Skeletal muscle tissue (tissue), 4 donors: Measurements from ENCODE around the gene PRTFDC1. TPM values are rescaled to one million over a fixed set of nuclear protein-coding genes. Genes with fewer than 3 reads are reported as not detected.

Experiments used
- H3K27ac ChIP-seq: one replicate; pipeline ENCODE4 v1.7.0; 2013; ENCODE audit warnings: mild to moderate bottlenecking, low read depth, low read length, inconsistent platforms
- H3K27me3 ChIP-seq, 3 donors: one replicate each; pipeline ENCODE4 v1.7.0; 2013; ENCODE audit warnings: low read length in 3 of 3; ENCODE audit not compliant: control insufficient read depth in 3 of 3, insufficient read depth in 3 of 3
- H3K36me3 ChIP-seq, 3 donors: one replicate each; pipeline ENCODE4 v1.7.0; 2013; ENCODE audit warnings: low read length in 3 of 3; ENCODE audit not compliant: control insufficient read depth in 3 of 3, insufficient read depth in 3 of 3
- H3K4me1 ChIP-seq, 3 donors: one replicate each; pipeline ENCODE4 v1.7.0; 2013; ENCODE audit warnings: low read length in 3 of 3, mild to moderate bottlenecking in 3 of 3; ENCODE audit not compliant: control insufficient read depth in 3 of 3, insufficient read depth in 3 of 3
- H3K4me3 ChIP-seq, 3 donors: one replicate each; pipeline ENCODE4 v1.7.0; 2013; ENCODE audit warnings: low read length in 3 of 3
- H3K9ac ChIP-seq, 3 donors: one replicate each; pipeline ENCODE4 v1.7.0; 2013; ENCODE audit warnings: low read length in 3 of 3, mild to moderate bottlenecking in 3 of 3, moderate library complexity in 2 of 3, low read depth in 1 of 3
- H3K9me3 ChIP-seq, 3 donors: one replicate each; pipeline ENCODE4 v1.7.0; 2013; ENCODE audit warnings: low read length in 3 of 3; ENCODE audit not compliant: control insufficient read depth in 3 of 3
- total RNA-seq: library from RNA; depleted of rRNA; stranded (reverse); fragments of >200 nt; gene quantifications from one replicate; pipeline ENCODE4 v1.2.3, GENCODE V29; 2014
- donor health status: Osteomylitis.

The PRTFDC1 gene
- total RNA-seq, 1 donor from 2014 or later = 6.8 TPM

DNA sequence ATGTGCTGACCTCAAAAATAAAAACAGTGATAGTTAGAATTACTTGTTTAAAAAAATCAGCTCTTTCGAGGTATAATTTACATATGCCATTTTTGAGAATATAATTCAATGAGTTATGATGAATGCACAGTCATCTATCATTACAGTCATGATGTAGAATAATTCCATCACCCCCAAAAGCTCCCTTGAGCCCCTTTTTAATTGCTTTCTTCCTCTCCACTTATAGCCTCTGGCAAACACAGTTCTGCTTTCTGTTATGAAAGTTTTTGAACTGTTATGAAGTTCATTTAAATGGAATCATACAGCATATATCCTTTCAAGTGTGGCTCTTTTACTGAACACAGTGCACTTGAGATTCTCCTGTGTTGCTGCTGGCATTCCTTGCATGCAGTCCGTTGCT is 41.4 kb downstream of the PRTFDC1 start:
- no peaks in the 10 kb centered on the region for H3K9me3 ChIP-seq
- no peak overlapping the region for H3K27ac ChIP-seq
- no peaks in the 10 kb centered on the region for H3K27me3 ChIP-seq
- H3K4me1 ChIP-seq = no peaks in the 10 kb centered on the region
- H3K36me3 ChIP-seq = no peaks in the 10 kb centered on the region
- no peak overlapping the region for H3K4me3 ChIP-seq
- H3K9ac ChIP-seq = no peak overlapping the region

DNA sequence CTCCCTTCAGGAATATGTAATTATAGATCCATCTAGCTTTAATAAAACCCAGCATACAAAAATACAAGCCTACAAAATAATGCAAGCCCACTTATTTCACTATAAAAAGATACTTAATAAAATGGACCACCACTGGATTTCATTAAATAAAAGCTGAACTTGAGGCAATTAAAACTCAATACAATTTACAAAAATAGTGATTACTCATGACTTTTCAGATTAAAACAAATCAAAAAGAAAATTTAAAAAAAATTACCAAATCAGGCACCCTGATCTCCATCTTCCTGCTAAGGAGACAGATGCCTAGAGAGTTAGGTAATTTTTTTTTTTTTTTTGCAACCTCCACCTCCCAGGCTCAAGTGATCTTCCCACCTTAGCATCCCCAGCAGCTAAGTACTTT is 41.8 kb downstream of the PRTFDC1 start:
- Histone ChIP-seq H3K4me3 (no peak overlapping the region), H3K27me3 (no peaks in the 10 kb centered on the region), H3K4me1 (no peaks in the 10 kb centered on the region), H3K9ac (no peak overlapping the region), H3K36me3 (no peaks in the 10 kb centered on the region), H3K9me3 (no peaks in the 10 kb centered on the region), H3K27ac (no peak overlapping the region)

DNA sequence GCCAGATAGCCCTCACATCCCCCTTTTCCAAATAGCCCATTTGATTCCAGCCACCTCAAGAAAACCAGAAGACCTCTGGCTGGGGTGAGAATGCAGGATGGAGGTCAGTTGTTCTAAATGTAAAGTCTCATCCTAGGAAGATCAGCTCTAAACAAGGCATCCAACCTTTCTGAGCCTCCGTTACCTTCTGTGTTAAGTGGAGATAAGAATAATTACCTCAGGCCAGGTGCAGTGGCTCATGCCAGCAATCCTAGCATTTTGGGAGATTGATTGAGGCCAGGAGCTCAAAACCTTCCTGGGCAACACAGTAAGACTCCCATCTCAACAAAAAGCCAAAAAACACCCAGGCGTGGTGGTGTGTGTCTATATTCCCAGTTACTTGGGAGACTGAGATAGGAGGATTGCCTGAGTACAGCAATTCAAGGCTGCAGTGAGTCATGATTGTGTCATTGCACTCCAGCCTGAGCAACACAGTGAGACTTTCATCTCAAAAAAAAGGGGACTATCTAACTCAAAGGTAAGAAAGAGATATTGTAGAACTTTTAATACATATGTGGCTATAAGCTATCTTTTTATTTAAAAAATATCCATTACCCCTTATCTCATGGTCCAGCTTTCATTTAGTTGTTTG is 43.5 kb downstream of the PRTFDC1 start:
- H3K9me3 ChIP-seq = no peaks in the 10 kb centered on the region
- no peak overlapping the region for H3K4me3 ChIP-seq
- H3K27ac ChIP-seq = no peak overlapping the region
- no peaks in the 10 kb centered on the region for H3K27me3 ChIP-seq
- no peaks in the 10 kb centered on the region for H3K36me3 ChIP-seq
- H3K4me1 ChIP-seq = no peaks in the 10 kb centered on the region
- H3K9ac ChIP-seq = no peak overlapping the region

DNA sequence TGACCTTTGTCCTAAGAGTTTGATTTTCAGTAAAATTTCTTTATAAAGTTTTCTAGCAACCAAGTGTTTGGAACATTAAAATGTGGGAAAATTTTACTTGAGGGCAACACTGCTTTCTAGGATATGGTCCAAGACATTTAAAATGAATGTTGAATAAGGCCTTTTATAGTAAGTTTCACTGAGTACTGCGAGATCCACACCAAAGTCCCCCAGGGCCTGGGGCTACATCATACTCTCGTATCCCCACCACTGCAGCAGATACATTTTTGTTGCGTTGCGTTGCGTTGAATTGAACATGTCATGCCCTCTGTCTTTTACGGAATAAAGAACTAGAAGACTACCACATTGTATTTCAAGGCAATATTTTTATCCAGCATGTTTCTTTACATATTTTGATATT is 44.5 kb downstream of the PRTFDC1 start:
- no peaks in the 10 kb centered on the region for H3K27me3 ChIP-seq

DNA sequence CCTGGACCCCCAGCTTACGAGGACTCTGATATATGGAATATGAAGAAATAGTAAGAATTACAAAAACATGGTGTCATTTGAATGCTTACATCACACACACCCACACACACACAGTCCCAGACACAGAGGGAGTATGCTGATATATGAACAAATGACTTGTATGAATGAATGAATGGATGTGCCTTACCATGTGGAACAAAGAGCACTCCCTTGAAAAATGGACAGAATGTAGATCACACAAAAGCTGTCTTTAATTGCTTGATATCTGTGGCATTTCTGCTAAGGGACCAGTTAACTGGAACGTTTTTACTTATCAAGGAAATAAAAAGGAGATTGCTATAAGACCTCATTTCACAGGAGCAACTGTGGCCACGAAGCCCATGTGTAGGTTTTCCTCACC is 46.0 kb downstream of the PRTFDC1 start:
- Histone ChIP-seq H3K9ac (no peak overlapping the region), H3K4me3 (no peak overlapping the region), H3K36me3 (no peaks in the 10 kb centered on the region), H3K9me3 (no peaks in the 10 kb centered on the region), H3K27ac (no peak overlapping the region), H3K4me1 (peaks cover 5 to 8% (median 7%) of the 10 kb centered on the region in 3 donors), H3K27me3 (no peaks in the 10 kb centered on the region)

More for the DNA sequence above, 44.5 kb downstream of the PRTFDC1 start:
- no peaks in the 10 kb centered on the region for H3K9me3 ChIP-seq
- no peak overlapping the region for H3K9ac ChIP-seq
- no peaks in the 10 kb centered on the region for H3K4me1 ChIP-seq
- H3K36me3 ChIP-seq = no peaks in the 10 kb centered on the region
- no peak overlapping the region for H3K4me3 ChIP-seq
- no peak overlapping the region for H3K27ac ChIP-seq

DNA sequence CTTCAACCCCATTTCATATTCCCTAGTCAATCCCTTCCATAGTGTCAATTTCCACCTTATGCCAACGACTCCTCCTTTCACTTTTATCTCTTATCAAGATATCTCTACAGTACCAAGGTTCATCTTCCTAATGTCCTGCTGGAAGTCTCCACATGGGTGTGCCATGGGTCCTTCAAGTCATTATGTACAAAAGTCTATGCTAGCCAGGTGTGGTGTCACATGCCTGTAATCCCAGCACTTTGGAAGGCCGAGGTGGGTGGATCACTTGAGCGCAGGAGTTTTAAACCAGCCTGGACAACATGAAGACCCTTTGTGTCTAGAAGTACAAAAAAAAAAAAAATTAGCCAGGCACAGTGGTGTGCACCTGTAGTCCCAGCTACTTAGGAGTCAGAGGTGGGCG is 47.6 kb downstream of the PRTFDC1 start:
- no peaks in the 10 kb centered on the region for H3K27me3 ChIP-seq
- H3K4me1 ChIP-seq = peaks cover 5 to 8% (median 7%) of the 10 kb centered on the region in 3 donors
- H3K9ac ChIP-seq = no peak overlapping the region
- H3K9me3 ChIP-seq = no peaks in the 10 kb centered on the region
- H3K27ac ChIP-seq = no peak overlapping the region
- H3K36me3 ChIP-seq = no peaks in the 10 kb centered on the region
- H3K4me3 ChIP-seq = no peak overlapping the region

DNA sequence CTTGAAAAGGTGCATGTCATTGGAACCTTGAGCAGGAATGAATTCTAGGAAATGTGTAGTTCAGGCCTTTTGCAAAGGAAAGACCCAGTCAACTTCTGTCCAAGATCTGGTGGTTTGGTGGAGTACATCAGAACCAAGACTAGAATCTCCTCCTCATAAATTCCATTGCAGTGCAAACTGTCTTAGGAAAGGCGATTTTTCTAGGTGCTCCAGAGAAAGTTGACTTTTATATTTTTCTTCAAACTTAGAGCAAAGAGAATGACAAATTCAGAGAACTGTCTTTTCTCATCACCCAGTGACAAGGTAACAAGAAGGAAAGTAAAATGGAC is 50.0 kb downstream of the PRTFDC1 start:
- no peak overlapping the region for H3K27ac ChIP-seq

DNA sequence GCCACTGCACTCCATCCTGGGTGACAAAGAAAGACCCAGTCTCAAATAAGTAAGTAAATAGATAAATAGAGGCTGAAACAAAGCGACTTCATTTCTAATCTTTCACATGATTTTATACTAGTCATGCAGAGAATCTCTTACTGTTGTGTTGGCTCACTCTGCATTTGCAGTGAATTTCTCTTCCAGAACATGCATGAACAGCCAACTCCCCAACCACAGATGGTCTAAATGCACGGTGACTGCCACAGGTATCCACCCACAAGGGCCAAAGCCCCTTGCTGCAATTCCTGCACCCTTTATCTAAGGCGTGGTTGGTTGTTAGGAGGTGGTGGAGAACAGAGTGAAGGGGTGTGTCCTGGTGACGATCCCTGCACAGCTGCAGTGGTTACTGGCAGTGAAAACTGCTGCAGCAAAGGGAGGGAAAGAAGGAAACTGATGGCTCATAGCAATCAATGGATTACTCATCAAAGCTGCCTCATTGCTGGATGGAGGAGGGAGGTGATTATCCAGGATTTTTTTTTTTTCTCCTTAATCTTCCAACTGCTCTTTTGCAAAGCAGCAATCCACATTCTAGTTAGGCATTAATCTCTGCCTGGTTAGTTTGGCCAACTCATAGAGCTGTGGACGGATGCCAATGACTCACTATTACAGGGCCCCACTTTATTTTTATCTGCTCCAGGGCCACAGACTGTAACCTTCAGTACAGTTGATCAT is 50.6 kb downstream of the PRTFDC1 start:
- H3K27me3 ChIP-seq = no peaks in the 10 kb centered on the region
- peaks cover 5 to 8% (median 7%) of the 10 kb centered on the region in 3 donors for H3K4me1 ChIP-seq
- no peaks in the 10 kb centered on the region for H3K9me3 ChIP-seq
- no peaks in the 10 kb centered on the region for H3K36me3 ChIP-seq
- no peak overlapping the region for H3K4me3 ChIP-seq
- no peak overlapping the region for H3K9ac ChIP-seq
- H3K27ac ChIP-seq = peak overlapping the region; percentile 21

More for the DNA sequence above, 50.0 kb downstream of the PRTFDC1 start:
- no peaks in the 10 kb centered on the region for H3K27me3 ChIP-seq
- no peaks in the 10 kb centered on the region for H3K9me3 ChIP-seq
- no peak overlapping the region for H3K4me3 ChIP-seq
- no peak overlapping the region for H3K9ac ChIP-seq
- no peaks in the 10 kb centered on the region for H3K36me3 ChIP-seq
- H3K4me1 ChIP-seq = peaks cover 5 to 8% (median 7%) of the 10 kb centered on the region in 3 donors

DNA sequence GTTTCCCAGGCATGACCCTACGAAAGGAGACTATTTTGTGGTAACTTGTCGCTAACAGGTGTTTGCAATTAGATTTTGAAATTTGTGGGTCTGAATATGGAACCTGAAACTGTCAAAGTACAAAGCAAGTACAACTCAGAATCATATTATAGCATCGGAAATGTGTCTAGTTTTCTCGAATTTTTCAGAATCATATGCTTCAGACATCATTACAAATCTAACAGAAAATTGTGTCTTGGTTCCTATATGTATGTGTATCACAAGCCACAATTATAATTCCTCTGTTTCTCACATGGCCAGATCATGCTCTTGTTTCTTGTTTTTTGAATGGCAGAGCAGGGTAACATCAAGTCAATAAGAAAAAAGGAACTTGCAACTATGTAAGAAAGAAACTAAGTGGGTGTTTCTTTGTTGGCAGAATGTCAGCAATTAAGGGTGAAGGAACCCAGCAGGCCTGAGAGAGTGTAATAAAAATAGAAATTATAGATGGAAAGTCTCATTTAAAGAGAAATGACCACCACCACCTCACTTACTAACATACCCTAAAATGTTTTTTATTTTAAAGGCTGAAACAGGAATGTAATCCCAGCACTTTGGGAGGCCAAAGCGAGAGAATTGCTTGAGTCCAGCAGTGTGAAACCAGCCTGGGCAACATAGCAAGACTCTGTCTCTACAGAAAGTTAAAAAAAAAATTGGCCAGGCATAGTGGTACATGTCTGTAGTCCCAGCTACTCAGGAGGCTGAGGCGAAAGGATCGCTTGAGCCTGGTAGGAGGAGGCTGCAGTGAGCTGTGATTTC is 51.3 kb downstream of the PRTFDC1 start:
- Histone ChIP-seq H3K9ac (no peak overlapping the region), H3K4me3 (no peak overlapping the region), H3K27me3 (no peaks in the 10 kb centered on the region), H3K27ac (peak overlapping the region; percentile 21), H3K4me1 (peaks cover 5 to 8% (median 7%) of the 10 kb centered on the region in 3 donors), H3K9me3 (no peaks in the 10 kb centered on the region), H3K36me3 (no peaks in the 10 kb centered on the region)

DNA sequence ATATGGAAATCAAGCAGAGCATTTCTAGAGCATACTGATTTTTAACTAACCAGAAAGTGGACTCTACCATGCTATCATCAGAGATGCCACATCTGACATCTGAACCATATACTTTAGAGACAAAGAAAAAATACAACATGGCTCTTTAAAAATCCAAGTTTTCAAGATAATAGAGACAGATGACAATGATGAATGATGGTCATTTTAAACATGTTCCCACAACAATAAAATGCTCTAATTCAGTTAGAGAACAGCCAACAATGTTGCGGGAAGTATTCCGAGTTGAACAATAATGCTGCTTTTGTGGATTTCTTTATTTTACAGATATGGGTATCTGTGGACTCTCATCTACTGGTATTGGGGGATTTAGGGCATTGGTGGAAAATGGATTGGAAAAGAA is 52.8 kb downstream of the PRTFDC1 start:
- H3K9me3 ChIP-seq = no peaks in the 10 kb centered on the region
- no peaks in the 10 kb centered on the region for H3K36me3 ChIP-seq
- peaks cover 5 to 8% (median 7%) of the 10 kb centered on the region in 3 donors for H3K4me1 ChIP-seq
- no peak overlapping the region for H3K9ac ChIP-seq
- no peak overlapping the region for H3K27ac ChIP-seq
- no peaks in the 10 kb centered on the region for H3K27me3 ChIP-seq
- H3K4me3 ChIP-seq = no peak overlapping the region
